HG02943 (cell line): ENCODE measurements around the gene ADARB2.
"Not testable (repeated sequence)": the region's sequence is repeated elsewhere in the genome, so short reads cannot be mapped to it uniquely, and the experiment has no call there.

Experiments
- ATAC-seq: cut with Tn5 transposase; IDR thresholded peaks from one replicate; pipeline ENCODE4 v1.9.1; 2021; ENCODE audit warnings: mild to moderate bottlenecking, low read depth, moderate library complexity; ENCODE audit not compliant: unreplicated experiment

The ADARB2 gene

DNA sequence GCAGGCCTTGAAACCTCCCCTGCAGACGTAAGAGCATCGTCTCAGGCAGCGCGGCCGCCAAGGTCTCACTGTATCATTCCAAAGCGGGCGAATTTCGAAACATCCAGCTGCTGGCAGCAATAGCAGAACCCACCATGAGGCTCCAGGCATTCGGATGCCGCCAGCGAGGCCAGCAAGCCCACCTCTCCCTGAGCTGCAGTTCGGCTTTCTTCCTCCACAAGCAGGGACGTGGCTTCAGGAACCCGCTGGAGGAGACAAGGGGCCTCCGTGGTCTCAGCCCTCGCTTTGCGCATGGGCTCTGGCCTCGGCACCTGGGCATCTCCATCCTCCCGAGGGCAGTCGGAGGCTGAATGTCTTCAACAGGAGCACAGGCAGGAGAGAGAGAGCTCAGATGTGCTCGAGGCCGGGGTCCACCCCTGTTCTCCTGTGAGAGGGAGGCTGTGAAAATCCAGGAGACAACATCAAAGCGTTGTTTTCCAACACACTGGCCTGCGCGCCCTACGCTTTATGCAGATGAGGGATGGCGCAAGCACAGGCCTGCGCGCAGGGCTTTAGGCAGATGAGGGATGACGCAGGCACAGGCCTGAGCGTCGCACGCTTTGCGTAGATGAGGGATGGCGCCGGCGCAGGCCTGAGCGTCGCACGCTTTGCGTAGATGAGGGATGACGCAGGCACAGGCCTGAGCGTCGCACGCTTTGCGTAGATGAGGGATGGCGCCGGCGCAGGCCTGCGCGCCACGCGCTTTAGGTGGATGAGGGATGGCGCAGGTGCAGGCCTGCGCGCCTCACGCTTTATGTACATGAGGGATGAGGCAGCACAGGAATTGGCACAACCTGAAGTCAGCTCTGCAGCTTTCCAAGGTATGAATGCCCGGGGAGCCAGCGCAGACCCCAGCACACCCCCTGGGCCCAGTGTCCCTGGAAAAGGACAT lies 577.9 kb downstream of the ADARB2 start:
- no peak for ATAC-seq

DNA sequence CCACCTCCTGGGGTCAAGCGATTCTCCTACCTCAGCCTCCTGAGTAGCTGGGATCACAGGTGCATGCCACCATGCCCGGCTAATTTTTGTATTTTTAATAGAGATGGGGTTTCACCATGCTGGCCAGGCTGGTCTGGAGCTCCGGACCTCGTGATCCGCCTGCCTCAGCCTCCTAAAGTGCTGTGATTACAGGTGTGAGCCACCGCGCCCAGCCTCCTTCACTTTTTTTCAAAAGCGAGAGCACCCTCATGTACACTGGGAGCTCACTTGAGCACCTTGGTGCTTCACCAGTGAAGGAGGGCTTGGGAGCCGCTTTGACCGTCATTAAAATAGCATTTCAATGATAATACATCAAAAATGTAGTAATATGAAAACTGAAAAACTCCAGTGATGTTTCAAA lies 578.8 kb downstream of the ADARB2 start:
- not testable (repeated sequence) for ATAC-seq

DNA sequence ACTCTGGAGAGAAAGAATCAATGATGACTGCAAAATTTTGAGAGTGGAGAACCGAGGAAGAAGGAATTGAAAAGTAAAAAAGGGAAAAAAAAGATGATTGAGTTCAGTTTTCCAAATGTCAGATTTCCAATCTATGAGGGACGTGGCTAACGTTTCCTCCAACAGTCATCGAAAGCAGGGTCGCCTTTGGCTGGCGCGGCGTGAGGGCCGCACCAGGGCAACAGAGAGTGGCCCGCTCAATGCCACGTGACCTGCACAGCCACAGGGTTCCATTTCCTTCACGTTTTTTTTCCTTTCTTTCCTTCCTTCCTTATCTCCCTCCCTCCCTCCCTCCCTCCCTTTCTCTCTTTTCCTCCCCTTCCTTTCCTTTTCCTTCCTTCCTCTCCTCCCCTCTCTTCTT lies 579.3 kb downstream of the ADARB2 start:
- no peak for ATAC-seq

DNA sequence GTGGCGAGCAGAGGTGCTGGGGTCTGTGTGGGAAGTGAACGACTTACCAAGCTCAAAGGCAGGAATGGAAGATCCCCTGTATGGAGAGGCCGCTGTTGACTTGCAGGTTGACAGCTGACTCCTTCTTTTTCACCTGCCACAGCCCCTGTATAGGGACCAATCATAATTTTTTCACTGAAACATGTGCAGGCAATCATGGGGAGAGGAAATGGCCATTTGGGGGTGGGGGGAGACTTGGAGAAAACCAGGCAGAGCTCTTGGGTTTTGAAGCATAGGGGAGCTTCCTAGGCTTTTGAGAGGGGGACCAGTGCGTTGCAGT lies 579.8 kb downstream of the ADARB2 start:
- ATAC-seq = no peak

DNA sequence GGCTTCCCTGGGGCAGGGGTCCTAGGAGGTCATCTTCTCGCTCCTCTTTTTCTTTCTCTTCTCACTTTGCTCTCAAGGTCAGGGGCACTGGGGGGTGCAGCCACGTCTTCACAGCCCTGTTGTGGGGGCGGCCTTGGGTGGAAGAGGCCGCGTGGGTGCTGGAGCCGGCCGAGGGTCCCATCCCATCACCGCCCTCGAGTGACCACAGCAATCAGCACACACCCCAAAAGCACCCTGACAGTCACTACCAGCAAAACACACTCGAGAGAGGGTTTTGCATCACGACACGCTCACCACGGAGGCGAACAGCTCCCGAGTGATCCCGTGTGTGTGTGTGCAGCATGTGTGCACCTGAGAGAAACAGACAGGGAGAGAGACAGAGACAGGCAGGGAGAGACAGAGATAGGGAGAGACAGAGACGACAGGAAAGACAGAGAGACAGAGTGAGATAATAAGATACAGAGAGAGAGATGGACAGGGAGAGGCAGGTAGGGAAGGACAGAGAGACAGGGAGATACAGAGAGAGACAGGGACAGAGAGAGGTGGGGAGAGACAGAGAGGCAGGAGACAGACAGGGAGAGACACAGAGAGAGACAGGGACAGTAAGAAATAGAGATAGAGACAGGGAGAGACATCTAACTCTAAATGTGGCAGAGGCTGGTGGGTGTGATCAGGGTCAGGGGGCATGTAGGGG lies 580.3 kb downstream of the ADARB2 start:
- no peak for ATAC-seq

DNA sequence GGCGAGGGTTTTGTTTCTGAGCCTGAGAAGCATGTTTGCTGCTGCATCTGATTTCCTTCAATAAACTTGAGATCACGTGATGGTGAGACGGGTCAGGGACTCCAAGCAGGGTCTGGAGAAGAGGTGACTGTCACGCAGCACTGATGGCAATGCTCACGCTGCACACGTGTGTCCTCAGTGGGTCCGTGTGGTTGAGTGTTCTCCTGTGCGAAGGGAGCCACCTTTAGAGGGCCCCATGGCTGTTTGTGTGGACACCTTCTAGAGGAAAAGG lies 580.8 kb downstream of the ADARB2 start:
- ATAC-seq = no peak

DNA sequence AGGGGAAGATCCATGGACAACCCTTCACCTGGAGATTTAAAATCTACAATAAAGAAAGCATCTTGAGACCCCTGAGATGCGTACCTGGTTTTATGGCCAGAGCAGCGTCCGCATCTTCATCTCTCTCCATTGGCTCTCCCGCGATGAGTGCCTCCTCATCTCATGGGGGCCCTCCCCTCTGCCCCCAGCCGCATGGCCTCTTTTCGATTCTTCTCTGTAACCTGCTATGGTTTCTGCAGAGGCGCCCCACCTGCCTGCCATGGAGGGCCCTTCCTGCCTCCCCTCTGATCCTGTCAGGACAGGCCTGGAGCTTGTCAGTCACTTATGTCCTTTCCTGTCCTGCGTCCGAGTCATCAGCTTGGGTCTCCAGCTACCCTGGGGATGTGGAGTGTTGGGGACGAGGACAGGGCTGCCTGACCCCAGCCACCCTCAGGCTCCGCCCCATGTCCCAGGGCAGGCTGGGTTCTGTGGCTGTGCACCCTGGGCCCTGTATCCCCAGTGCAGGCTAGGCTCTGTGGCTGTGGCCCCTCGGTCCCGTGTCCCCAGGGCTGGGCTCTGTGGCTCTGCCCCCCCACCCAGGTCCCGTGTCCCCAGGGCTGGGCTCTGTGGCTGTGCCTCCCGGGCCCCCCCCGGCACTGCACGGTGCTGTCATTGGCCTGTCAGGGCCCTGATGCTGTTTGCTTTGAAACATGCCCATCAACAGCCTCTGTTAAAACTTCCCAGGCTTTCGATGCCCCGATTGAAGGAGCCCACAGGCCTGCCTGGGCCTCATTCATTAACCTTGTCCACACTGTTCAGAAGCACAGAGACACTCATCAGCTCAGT lies 581.3 kb downstream of the ADARB2 start:
- no peak for ATAC-seq

DNA sequence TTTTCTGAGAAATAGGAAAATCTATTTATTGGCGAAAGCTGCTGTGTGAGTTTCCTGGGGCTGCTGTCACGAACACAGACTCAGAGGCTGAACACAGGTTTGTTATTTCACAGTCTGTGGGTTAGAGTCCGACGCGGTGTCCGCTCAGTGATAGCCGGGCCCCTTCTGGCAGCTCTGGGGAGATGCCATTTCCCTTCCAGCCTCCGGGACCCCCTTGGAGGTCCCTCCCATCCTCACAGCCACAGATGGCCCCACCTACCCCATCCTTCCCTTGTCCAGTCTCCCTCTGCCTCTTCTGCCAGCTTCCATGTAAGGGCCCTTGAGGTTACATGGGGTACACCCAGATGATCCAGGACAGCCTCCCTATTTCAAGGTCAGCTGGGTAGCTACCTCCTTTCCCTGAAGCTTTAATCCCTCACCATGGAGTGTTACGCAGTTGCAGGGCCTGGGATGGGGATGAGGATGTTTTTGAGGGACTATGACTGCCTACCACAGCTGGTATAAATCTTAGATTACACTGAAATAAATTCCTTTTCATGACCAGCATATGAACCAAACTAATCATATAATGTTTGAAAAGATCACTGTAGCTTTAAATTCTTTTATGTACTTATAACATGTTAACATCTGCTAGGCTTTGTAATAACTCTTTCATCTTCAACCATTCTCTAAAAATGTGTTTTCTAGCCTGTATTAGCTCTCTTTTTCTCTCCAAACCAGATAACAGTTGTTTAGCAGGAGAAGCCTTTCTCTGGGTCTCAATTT lies 582.6 kb downstream of the ADARB2 start:
- ATAC-seq = no peak

DNA sequence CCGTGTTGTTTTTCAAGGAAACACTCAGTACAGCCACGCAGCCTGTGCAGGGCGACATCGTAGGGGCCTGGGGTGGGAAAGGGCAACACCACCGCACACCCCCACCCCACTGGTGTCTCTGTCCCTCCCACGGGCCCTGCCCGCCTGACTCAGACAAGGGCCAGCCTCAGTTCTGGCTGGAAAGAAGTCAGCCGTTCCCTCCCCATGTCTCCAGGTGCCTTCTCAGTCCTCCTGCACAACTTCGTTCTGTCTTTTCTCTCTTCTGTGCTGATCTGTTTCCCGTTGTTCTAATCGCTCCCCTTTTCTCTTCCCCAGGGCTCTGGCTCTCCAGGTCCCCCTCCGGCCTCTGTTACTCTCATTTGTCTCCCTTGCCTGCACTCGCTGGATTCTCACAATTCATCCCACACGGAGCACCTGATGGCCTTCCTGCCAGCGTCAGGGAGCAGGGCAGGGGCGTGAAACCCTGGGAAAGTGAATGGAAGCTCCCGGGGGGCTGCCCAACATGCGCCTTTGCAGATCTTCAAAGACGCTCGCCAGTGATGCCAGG lies 583.4 kb downstream of the ADARB2 start:
- no peak for ATAC-seq

DNA sequence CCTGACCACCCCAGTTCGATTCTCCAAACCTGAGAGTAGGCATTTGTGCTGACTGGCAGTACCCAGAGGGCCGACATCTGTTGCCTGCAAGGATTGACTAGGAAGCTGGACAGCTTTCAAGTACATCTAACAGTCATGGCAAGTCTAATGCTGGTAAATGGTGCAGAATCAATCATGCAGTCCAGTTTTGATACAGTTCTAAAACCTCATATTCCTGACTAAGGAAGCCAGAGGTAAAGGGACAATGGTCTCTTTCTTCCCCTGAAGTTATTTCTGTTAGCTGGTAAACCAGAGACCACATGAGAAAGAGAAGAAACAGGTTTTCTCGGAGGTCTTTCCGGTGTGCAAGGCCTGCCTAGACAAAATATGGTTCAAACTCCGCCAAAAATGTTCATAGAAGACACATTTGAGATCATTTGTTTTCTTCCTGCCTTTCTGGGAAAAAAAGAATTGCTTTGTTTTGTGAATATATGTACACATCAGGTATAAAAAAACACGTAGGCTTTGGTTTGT lies 584.0 kb downstream of the ADARB2 start:
- ATAC-seq = no peak

DNA sequence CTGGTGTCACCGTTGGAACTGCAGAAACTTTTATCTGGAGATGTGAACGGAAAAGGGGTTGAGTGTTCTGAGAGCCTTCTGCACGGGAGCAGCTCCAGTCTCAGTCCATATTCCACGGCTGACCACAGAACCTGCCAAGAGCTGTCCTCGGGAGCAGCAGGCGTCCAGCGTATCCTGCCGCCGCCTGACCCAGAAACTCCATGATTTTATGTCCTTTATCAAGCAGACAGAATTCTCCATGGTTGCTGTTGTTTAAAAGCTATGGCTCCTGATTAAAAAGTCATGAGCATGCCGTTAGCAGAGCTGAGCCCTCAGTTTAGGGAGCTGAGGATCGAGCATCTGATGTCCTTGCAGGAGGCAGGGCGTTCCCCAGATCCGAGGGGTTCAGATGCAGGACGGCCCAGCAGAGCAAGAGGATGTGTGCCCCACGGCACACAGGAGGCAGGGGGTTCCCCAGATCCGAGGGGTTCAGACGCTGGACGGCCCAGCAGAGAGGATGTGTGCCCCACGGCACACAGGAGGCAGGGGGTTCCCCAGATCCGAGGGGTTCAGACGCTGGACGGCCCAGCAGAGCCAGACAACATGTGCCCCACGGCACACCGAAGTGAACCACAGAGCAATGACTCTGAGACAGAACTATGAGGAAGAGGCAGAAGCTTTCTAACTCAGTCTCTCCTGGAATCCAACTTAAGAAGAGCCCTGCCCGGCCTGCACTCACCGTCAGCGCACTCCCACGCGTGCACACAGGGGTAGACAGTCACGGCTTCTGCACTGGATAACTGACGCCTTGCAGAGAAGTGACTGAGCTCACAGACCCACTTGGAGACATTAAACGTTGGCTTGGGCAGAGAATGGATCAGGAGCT lies 584.7 kb downstream of the ADARB2 start:
- ATAC-seq = no peak

DNA sequence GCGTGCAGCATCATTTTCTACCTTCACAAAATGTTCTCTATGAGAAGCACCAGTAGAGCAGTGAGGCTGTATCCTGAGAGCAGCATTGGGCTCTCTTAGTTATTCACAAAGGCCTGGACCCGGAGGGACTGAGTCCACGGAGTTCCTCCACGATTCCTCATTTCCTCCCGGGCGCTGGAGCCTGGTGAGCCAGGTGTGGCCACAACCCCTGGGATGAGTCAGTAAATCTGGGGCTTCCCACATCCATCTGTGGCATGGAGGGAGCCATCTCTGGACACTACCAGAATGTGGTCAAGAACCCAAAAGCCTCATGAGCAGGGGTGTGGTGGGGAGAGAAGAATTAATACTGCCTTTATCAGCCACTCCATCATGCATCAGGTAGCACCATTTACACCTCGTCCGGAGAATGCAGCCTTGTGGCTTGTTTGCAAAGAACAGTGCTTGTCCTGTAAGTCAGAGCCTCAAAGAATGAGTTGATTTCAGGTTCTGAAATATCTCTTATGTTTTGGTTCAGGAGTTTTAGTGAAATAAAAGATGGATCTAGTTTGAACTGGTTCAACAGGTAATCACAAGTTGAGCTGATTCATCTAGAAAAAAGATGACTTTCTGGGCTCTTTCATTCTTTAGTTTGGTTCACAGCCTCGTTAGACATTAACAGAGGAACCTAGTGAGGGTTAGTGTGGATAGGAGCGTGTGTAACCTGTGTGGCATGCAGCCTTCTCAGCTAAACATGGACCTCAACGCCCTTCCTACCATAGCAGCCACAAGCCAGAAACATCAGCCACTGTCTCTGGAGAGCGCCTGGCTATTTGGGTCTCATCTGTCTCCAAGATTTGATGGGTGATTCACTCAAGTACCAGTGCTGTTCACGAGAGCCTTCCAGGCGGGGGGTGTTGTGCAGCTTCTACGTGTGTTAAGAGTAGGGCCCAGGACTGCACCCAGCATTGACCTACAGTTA lies 586.0 kb downstream of the ADARB2 start:
- ATAC-seq = no peak

DNA sequence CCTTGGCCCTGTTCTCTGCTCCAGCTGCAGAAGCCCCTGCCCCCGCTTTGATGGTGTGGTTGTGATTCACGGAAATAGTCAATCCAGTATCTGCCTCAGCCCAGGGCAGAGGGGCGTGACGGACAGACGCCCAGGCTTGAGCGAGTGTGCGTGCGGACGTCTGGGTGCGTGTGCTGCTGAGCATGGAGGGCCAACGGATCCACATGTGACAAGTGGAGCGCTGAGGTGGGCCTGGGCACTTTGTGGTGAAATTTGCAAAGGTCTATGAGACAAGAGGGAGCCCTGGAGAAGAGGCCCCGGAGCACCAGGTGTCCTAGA lies 586.7 kb downstream of the ADARB2 start:
- no peak for ATAC-seq

DNA sequence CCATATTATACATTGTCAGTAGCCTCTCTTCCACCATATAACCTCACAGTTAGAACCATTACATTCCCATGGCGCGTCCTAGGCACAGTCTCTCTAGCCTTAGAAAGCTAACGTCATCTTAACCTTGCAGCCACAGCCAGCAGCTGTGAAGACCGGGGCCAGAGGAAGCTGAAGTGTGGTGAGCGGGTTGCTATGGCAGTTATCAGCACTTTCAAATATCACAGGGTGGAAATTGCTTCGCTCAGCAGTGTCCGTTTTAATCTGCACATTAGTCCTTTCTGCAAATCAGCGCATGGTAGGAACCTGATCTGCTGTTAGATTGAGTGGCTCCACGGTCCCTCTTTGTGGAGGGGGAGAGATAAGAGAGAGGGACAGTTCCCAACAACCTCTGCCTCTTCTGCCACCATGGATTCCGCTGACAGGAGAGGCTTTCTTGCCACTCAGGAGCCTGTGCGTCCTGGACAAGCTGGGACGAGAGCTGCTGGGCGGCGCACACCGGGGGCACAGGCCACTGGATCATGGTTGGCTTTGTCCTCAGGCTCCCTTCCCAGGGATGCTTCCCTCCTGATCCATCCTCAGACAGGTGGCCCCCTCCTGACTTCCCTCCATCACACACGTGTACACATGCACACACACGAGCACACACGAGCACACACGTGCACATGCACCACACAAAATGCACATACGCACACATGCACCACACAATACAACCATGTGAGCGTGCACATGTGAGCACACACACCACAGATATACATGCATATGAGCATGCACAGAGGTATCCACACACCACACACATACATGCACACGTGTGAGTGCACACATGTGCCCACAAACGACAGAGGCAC lies 587.3 kb downstream of the ADARB2 start:
- ATAC-seq = no peak

DNA sequence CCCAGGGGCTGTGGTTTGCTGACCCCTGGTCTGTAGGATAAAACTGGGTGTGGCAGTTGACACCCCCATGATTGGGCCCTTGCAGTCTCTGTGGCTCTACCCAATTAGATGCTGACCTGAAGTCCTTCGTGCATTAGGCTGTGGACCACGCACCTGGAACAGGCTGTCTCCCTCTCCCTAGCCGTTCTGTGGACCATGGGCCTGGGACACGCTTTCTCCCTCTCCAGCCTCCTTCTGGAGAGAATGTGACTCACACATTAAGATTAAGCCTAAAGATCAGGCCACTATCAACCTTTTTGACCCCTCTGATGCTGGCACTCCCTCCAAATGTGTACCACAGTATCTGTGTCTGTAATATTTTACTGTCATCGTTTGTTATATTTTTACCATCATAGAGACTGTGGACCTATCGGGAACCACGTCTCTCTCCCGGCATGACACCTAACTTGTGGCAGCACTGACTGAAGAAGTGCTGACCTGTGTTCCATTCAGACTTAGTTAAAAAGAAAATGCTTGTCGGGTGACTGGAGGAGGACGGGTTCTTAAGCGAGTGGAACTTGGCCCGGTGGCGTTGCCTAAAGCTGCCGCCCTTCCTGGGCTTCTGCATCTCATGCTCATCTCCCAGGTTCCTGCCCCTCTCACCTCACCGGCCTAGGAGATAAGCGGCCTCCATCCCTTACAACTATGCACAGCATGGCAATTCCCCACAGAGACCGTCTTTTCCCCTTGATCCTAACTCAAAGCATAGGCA lies 588.3 kb downstream of the ADARB2 start:
- no peak for ATAC-seq

DNA sequence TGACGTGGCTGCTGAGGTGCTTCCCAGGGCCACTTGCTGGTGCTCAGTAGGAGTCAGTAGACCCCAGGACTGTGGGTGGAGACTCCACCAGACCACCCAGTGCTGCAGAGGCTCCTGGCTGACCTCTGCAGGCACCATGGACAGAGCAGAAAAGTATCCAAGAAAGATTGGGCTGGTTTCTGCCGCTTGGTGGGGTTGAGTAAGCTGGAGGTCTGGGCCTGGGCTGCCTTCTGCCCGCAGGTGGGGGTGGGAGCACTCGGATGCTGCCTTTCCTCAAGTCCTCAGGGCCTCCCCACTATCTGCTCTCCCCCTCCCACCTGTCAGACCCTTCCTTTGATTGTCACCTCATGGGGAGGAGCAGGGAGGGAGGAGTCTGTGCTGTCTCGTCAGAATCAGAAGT lies 589.5 kb downstream of the ADARB2 start:
- no peak for ATAC-seq

DNA sequence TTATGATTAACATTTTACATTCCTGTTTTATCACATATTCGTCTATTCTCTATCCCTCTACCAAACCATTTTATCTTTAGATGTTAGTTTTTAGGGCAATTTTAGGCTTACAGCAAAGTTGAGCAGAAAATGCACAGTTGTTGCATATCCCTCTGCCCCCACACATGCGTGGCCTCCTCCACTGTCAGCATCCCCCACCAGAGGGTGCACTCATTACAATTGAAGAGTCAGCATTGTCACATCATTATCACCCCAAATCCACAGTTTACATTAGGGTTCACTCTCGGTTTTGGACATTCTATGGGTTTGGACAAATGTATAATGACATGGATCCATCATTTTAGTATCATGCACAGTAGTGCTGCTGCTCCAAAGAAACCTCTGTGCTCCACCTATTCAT lies 594.7 kb downstream of the ADARB2 start:
- ATAC-seq = no peak
